Cardiac fibroblast (primary cell): Measurements from ENCODE around the gene OPA3.
"Not testable (repeated sequence)": the region's sequence is repeated elsewhere in the genome, so short reads cannot be mapped to it uniquely, and the experiment has no call there.

Experiments used
- DNase-seq, 2 donors: peaks; one replicate each; pipeline versions ENCODE4 v3.0.0 to v3.0.0-alpha.2; 2010; ENCODE audit warnings: low read depth in 2 of 2
- H3K4me3 ChIP-seq, 2 donors: replicated peaks in 1 of 2; 1 replicate in 1 of 2; 2 replicates in 1 of 2; pipeline ENCODE4 v1.5.1; 2011; ENCODE audit warnings: low read depth in 2 of 2, low read length in 2 of 2, mild to moderate bottlenecking in 2 of 2, moderate library complexity in 1 of 2
- CTCF ChIP-seq: IDR thresholded peaks from one replicate; pipeline ENCODE4 v1.5.1; 2011; ENCODE audit warnings: low read depth, mild to moderate bottlenecking, low read length, inconsistent platforms

Gene OPA3

GRCh38 chr19:45584332-45585157 lies at the start of gene OPA3:
Gene OPA3, minus strand, starts transcription at chr19:45584802. Its CDS starts 38 bp downstream, at chr19:45584764.
- TF ChIP-seq CTCF, result no peak

GRCh38 chr19:45632468-45633196 lies 48.0 kb upstream of the OPA3 start:
- peak; percentile 87 to 96 for DNase-seq
- no peak for TF ChIP-seq CTCF
- no peak overlapping the region for H3K4me3 ChIP-seq

More at GRCh38 chr19:45584332-45585157, at the start of gene OPA3:
- peak; percentile 100 for DNase-seq
- H3K4me3 ChIP-seq, result peak within 1 kb of the TSS; percentile 63 to 73

DNA sequence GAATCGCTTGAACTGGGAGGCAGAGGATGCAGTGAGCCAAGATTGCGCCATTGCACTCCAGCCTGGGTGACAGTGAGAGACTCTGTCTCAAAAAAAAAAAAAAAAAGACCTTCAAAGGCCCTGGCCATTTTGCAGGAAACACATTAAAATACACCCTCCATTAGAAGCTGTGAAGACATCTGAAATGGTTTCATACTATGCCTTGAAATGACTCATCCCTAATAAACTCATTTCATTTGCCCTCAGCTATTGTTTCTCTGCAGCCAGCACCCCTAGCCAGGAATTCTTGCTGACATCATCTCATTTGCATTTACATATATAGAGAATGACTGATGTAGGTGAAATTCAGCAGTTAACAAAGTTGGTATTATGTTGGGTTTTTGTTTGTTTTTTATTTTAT lies 45.9 kb upstream of the OPA3 start:
- peak; percentile 86 to 97 for DNase-seq
- TF ChIP-seq CTCF, result no peak
- H3K4me3 ChIP-seq, result no peak overlapping the region

DNA sequence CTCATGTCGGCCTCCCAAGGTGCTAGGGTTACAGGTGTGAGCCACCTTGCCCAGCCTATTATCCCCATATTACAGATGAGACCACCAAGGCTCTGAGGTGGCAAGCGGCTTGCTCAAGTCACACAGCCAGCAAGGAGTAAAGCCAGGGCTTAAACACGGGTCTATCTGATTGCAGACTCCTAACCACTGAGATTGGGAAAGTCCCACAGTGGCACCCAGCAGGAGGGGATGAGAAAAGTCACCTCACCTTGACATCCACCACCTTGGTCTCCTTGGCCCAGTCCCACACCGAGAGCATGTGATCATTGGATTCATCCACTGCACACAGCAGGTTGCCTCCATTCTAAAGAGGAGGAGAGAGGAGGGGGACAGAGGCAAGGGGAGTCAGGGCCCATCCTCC lies 45.1 kb upstream of the OPA3 start:
- no peak for TF ChIP-seq CTCF
- DNase-seq, result no peak
- no peak overlapping the region for H3K4me3 ChIP-seq

DNA sequence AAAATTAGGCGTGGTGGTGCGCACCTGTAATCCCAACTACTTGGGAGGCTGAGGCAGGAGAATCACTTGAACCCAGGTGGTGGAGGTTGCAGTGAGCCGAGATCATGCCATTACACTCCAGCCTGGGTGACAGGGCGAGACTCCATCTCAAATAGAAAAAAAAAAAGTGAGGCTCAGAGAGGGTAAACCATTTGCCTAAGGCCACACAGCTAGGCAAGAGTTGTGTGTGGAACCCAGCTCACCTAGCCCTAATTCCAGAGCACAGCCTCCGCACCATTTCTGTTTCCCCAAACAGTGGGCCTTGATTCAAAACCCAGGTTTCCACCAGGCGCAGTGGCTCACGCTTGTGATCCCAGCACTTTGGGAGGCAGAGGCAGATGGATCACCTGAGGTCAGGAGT lies 43.6 kb upstream of the OPA3 start:
- H3K4me3 ChIP-seq, DNase-seq: not testable (repeated sequence)

- no peak for TF ChIP-seq CTCF
- no peak for DNase-seq
- H3K4me3 ChIP-seq, result no peak overlapping the region
Measured at GRCh38 chr19:45623984-45624383, 39.4 kb upstream of the OPA3 start.

GRCh38 chr19:45621976-45622503 lies 37.4 kb upstream of the OPA3 start:
- DNase-seq, result no peak
- no peak overlapping the region for H3K4me3 ChIP-seq
- TF ChIP-seq CTCF, result no peak
